SU-DHL-6 (cell line): ENCODE data around the gene ABCB11.

Experiments used
- CTCF ChIP-seq: fragments of 200-600 bp; sonication (generic); IDR thresholded peaks from one replicate; pipeline ENCODE4 v1.5.1; 2017; ENCODE audit warnings: antibody characterized with exemption, mild to moderate bottlenecking, low read length, moderate library complexity; ENCODE audit not compliant: insufficient read depth, poor library complexity, severe bottlenecking
- EZH2phosphoT487 ChIP-seq: fragments of 200-600 bp; sonication (generic), shearing (Covaris generic); conservative IDR thresholded peaks from 2 replicates; pipeline ENCODE4 v1.6.1; 2018; ENCODE audit warnings: mild to moderate bottlenecking, antibody characterized with exemption, low read length, moderate library complexity, mixed read lengths

- no peak for TF ChIP-seq CTCF
- TF ChIP-seq EZH2phosphoT487 = no peak
These were observed 5.1 kb downstream of the ABCB11 start for GRCh38 chr2:169026056-169026455.
